IMR-90 (cell line): ENCODE data around the gene SPRR1B.

Source experiments
- CEBPB ChIP-seq: IDR thresholded peaks from 2 replicates; pipeline ENCODE4 v1.6.1; 2012; ENCODE audit warnings: low read depth, low read length, improper control_type of control experiment
- CTCF ChIP-seq: conservative IDR thresholded peaks from 2 replicates; pipeline ENCODE4 v1.5.1; 2012; ENCODE audit warnings: mild to moderate bottlenecking, low read depth, low read length, improper control_type of control experiment
- FOS ChIP-seq: fragments of 150-350 bp; IDR thresholded peaks from 2 replicates; pipeline ENCODE4 v1.6.1; 2016; ENCODE audit warnings: low read depth, low read length
- MAZ ChIP-seq: IDR thresholded peaks from 2 replicates; pipeline ENCODE4 v1.6.1; 2012; ENCODE audit warnings: low read depth, mild to moderate bottlenecking, low read length, improper control_type of control experiment, moderate library complexity, borderline replicate concordance
- NFE2L2 ChIP-seq: fragments of 150-350 bp; IDR thresholded peaks from 2 replicates; pipeline ENCODE4 v1.6.1; 2016; ENCODE audit warnings: low read depth, mild to moderate bottlenecking, low read length
- POLR2A ChIP-seq: IDR thresholded peaks from 2 replicates; pipeline ENCODE4 v1.6.1; 2012; ENCODE audit warnings: mild to moderate bottlenecking, low read depth, low read length
- RAD21 ChIP-seq: IDR thresholded peaks from 2 replicates; pipeline ENCODE4 v1.6.1; 2012; ENCODE audit warnings: low read length, improper control_type of control experiment
- RCOR1 ChIP-seq: IDR thresholded peaks from 2 replicates; pipeline ENCODE4 v1.6.1; 2012; ENCODE audit warnings: mild to moderate bottlenecking, low read length, improper control_type of control experiment; ENCODE audit not compliant: insufficient replicate concordance
- RFX5 ChIP-seq: IDR thresholded peaks from 2 replicates; pipeline ENCODE4 v1.8.0; 2012; ENCODE audit warnings: low read depth, mild to moderate bottlenecking, low read length, moderate library complexity
- USF2 ChIP-seq: fragments of 150-350 bp; IDR thresholded peaks from 2 replicates; pipeline ENCODE4 v1.6.1; 2017; ENCODE audit warnings: mild to moderate bottlenecking, antibody characterized with exemption, low read length, low read depth

GRCh38 chr1:153030895-153031294 lies at the start of gene SPRR1B:
- no peak for TF ChIP-seq CTCF
- TF ChIP-seq FOS = no peak
- TF ChIP-seq POLR2A = no peak
- no peak for TF ChIP-seq RFX5
- no peak for TF ChIP-seq USF2
- no peak for TF ChIP-seq NFE2L2
- no peak for TF ChIP-seq RAD21
- TF ChIP-seq CEBPB = no peak
- no peak for TF ChIP-seq MAZ
- TF ChIP-seq RCOR1 = no peak
